ENCODE data around the gene CTNNA3. TPM values are rescaled to one million over a fixed set of nuclear protein-coding genes. Genes with fewer than 3 reads are reported as not detected.

CTNNA3 gene
- total RNA-seq, 1 experiment from 2014 or later = 0.32 TPM

DNA sequence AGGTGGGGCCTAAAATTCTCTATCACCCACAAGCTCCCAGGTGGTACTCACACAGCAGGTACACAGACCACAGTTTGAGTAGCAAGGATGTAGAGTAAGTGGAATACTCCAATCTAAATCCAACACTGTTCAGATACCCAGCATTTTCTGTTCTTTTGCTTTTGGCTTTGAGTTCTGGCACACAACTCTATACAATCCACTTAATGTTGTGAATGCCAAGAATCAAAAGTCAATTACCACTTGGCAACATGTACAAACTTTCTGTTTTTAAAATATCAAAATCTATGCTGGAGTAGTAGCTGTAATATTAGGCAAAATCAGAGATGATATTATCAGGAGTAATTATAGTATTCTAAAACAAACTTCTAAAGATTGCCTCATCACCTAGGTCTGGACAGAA lies 903.6 kb downstream of the CTNNA3 start:
- Histone ChIP-seq H3K27me3 (ENCODE audit: insufficient read depth, low read length) (no peaks in the 10 kb centered on the region), H3K79me2 (ENCODE audit: insufficient read depth, low read length) (no peaks in the 10 kb centered on the region), H3K9me2 (ENCODE audit: insufficient read depth) (no peaks in the 10 kb centered on the region; the same call in 1 of the 2 replicates), H4K20me1 (ENCODE audit: insufficient read depth) (no peaks in the 10 kb centered on the region), H3K4me2 (ENCODE audit: low read length) (no peak overlapping the region), H3K27ac (ENCODE audit: low read depth, low read length) (no peak overlapping the region), H3K36me3 (ENCODE audit: control insufficient read depth in 1 of 2, insufficient read depth in 2 of 2, low read length in 2 of 2) (no peaks in the 10 kb centered on the region), H3K9me3 (ENCODE audit: control insufficient read depth in 1 of 2, insufficient read depth in 1 of 2, low read depth in 1 of 2, low read length in 2 of 2) (no peaks in the 10 kb centered on the region), H3K4me1 (ENCODE audit: control insufficient read depth in 1 of 2, insufficient read depth in 2 of 2, low read length in 2 of 2) (no peaks in the 10 kb centered on the region), H3K4me3 (replicated peaks in 1 of 2; ENCODE audit: low read depth in 1 of 2, low read length in 2 of 2) (no peak overlapping the region), H3K9ac (ENCODE audit: low read length) (no peak overlapping the region), H2AFZ (ENCODE audit: low read depth, low read length, poor library complexity, severe bottlenecking) (no peak overlapping the region)
- intact Hi-C loops (cut with micrococcal nuclease) = no loop called here
- POLR2A ChIA-PET = no interaction called here
- CTCF ChIA-PET = no interaction called here
- DNase-seq (ENCODE audit: low read depth, low spot score) (no peak), ATAC-seq (no peak)
- TF ChIP-seq ZNF274 (IDR thresholded peaks at IDR 0.05; ENCODE audit: low read depth, low read length) = no peak
- TF ChIP-seq SP1 (IDR thresholded peaks at IDR 0.05; ENCODE audit: low read depth) = no peak
- TF ChIP-seq EZH2 (IDR thresholded peaks at IDR 0.05) = no peak
- TF ChIP-seq SRF (IDR thresholded peaks at IDR 0.05; ENCODE audit: low read depth) = no peak
- TF ChIP-seq, protein P1, sequence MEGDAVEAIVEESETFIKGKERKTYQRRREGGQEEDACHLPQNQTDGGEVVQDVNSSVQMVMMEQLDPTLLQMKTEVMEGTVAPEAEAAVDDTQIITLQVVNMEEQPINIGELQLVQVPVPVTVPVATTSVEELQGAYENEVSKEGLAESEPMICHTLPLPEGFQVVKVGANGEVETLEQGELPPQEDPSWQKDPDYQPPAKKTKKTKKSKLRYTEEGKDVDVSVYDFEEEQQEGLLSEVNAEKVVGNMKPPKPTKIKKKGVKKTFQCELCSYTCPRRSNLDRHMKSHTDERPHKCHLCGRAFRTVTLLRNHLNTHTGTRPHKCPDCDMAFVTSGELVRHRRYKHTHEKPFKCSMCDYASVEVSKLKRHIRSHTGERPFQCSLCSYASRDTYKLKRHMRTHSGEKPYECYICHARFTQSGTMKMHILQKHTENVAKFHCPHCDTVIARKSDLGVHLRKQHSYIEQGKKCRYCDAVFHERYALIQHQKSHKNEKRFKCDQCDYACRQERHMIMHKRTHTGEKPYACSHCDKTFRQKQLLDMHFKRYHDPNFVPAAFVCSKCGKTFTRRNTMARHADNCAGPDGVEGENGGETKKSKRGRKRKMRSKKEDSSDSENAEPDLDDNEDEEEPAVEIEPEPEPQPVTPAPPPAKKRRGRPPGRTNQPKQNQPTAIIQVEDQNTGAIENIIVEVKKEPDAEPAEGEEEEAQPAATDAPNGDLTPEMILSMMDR (IDR thresholded peaks at IDR 0.05 in 2 of 3, conservative IDR thresholded peaks at IDR 0.05 in 1 of 3; ENCODE audit: borderline replicate concordance in 1 of 3, insufficient read depth in 1 of 3, low read depth in 2 of 3, low read length in 2 of 3) = no peak
- TF ChIP-seq, protein P2, sequence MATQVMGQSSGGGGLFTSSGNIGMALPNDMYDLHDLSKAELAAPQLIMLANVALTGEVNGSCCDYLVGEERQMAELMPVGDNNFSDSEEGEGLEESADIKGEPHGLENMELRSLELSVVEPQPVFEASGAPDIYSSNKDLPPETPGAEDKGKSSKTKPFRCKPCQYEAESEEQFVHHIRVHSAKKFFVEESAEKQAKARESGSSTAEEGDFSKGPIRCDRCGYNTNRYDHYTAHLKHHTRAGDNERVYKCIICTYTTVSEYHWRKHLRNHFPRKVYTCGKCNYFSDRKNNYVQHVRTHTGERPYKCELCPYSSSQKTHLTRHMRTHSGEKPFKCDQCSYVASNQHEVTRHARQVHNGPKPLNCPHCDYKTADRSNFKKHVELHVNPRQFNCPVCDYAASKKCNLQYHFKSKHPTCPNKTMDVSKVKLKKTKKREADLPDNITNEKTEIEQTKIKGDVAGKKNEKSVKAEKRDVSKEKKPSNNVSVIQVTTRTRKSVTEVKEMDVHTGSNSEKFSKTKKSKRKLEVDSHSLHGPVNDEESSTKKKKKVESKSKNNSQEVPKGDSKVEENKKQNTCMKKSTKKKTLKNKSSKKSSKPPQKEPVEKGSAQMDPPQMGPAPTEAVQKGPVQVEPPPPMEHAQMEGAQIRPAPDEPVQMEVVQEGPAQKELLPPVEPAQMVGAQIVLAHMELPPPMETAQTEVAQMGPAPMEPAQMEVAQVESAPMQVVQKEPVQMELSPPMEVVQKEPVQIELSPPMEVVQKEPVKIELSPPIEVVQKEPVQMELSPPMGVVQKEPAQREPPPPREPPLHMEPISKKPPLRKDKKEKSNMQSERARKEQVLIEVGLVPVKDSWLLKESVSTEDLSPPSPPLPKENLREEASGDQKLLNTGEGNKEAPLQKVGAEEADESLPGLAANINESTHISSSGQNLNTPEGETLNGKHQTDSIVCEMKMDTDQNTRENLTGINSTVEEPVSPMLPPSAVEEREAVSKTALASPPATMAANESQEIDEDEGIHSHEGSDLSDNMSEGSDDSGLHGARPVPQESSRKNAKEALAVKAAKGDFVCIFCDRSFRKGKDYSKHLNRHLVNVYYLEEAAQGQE (IDR thresholded peaks at IDR 0.05; ENCODE audit: low read depth) = no peak
- TF ChIP-seq, protein P3, sequence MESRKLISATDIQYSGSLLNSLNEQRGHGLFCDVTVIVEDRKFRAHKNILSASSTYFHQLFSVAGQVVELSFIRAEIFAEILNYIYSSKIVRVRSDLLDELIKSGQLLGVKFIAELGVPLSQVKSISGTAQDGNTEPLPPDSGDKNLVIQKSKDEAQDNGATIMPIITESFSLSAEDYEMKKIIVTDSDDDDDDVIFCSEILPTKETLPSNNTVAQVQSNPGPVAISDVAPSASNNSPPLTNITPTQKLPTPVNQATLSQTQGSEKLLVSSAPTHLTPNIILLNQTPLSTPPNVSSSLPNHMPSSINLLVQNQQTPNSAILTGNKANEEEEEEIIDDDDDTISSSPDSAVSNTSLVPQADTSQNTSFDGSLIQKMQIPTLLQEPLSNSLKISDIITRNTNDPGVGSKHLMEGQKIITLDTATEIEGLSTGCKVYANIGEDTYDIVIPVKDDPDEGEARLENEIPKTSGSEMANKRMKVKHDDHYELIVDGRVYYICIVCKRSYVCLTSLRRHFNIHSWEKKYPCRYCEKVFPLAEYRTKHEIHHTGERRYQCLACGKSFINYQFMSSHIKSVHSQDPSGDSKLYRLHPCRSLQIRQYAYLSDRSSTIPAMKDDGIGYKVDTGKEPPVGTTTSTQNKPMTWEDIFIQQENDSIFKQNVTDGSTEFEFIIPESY (IDR thresholded peaks at IDR 0.05; ENCODE audit: extremely low read depth, insufficient replicate concordance, low read length) = no peak
- TF ChIP-seq POLR2AphosphoS5 (IDR thresholded peaks at IDR 0.05; ENCODE audit: low read depth, low read length) = no peak
- TF ChIP-seq CBX3 (IDR thresholded peaks at IDR 0.05; ENCODE audit: low read depth) = no peak
- no peak for TF ChIP-seq RAD21 (IDR thresholded peaks at IDR 0.05; ENCODE audit: low read depth)
- TF ChIP-seq SIN3A (IDR thresholded peaks at IDR 0.05; ENCODE audit: low read depth) = no peak
- no peak for TF ChIP-seq CEBPB (IDR thresholded peaks at IDR 0.05; ENCODE audit: low read depth)
- no peak for TF ChIP-seq FOSL1 (IDR thresholded peaks at IDR 0.05; ENCODE audit: low read depth)
- TF ChIP-seq JUND (IDR thresholded peaks at IDR 0.05) = no peak
- no peak for TF ChIP-seq TCF7L2 (IDR thresholded peaks at IDR 0.05; ENCODE audit: borderline replicate concordance, extremely low read depth, insufficient read depth, insufficient read length)
- TF ChIP-seq YY1 (IDR thresholded peaks at IDR 0.05; ENCODE audit: extremely low read depth, insufficient replicate concordance, low read depth, low read length) = no peak
- TF ChIP-seq, protein P4, sequence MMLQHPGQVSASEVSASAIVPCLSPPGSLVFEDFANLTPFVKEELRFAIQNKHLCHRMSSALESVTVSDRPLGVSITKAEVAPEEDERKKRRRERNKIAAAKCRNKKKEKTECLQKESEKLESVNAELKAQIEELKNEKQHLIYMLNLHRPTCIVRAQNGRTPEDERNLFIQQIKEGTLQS (IDR thresholded peaks at IDR 0.05) = no peak
- TF ChIP-seq, protein P5, sequence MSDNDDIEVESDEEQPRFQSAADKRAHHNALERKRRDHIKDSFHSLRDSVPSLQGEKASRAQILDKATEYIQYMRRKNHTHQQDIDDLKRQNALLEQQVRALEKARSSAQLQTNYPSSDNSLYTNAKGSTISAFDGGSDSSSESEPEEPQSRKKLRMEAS (IDR thresholded peaks at IDR 0.05) = no peak
- TF ChIP-seq EGR1 (IDR thresholded peaks at IDR 0.05; ENCODE audit: low read depth) = no peak
- no peak for TF ChIP-seq ELF1 (IDR thresholded peaks at IDR 0.05; ENCODE audit: borderline replicate concordance, low read depth)
- BruUV-seq (replicated peaks) = no TSS peak
- RAD21 ChIA-PET (ENCODE audit: low non-redundant PET in 1 of 2, low total read pairs in 2 of 2, uncharacterized antibody in 2 of 2, unreplicated experiment in 2 of 2) = no interaction called here
